Right atrium auricular region (tissue), 2 donors: ENCODE measurements around the gene RUSF1. TPM values are rescaled to one million over a fixed set of nuclear protein-coding genes. Genes with fewer than 3 reads are reported as not detected.

Experiments used
- DNase-seq: peaks from one replicate; pipeline ENCODE4 v3.0.0-alpha.2; 2019; ENCODE audit warnings: low spot score
- H3K27ac ChIP-seq, 2 donors: fragments of 200-600 bp; sonication (generic); 1 replicate in 1 of 2; 2 replicates in 1 of 2; pipeline ENCODE4 v1.5.1; 2016 to 2019
- H3K27me3 ChIP-seq, 2 donors: fragments of 200-600 bp; sonication (generic); one replicate each; pipeline versions ENCODE4 v1.5.1 to v1.6.0; 2017 to 2019
- H3K36me3 ChIP-seq: fragments of 200-600 bp; sonication (generic); one replicate; pipeline ENCODE4 v1.5.1; 2016
- H3K4me1 ChIP-seq, 2 donors: fragments of 200-600 bp; sonication (generic); one replicate each; pipeline versions ENCODE4 v1.5.1 to v1.6.0; 2017 to 2019
- H3K4me3 ChIP-seq, 2 donors: fragments of 200-600 bp; sonication (generic); 1 replicate in 1 of 2; 2 replicates in 1 of 2; pipeline ENCODE4 v1.5.1; 2017 to 2019; ENCODE audit warnings: mild to moderate bottlenecking in 1 of 2, moderate library complexity in 1 of 2
- H3K9me3 ChIP-seq, 2 donors: fragments of 200-600 bp; sonication (generic); one replicate each; pipeline ENCODE4 v1.5.1; 2019
- total RNA-seq, 2 donors: library from RNA; depleted of rRNA; stranded (reverse); fragments of >200 nt; gene quantifications; one replicate each; pipeline ENCODE4 v1.1.0, GENCODE V29; 2016
- TF ChIP-seq, protein P1 (sequence below), 2 donors: fragments of 200-600 bp; sonication (generic); IDR thresholded peaks; one replicate each; pipeline ENCODE4 v1.5.1; 2019; ENCODE audit warnings: antibody characterized with exemption in 2 of 2

Gene RUSF1
- total RNA-seq, 2 donors from 2014 or later, result 33.3 TPM

DNA sequence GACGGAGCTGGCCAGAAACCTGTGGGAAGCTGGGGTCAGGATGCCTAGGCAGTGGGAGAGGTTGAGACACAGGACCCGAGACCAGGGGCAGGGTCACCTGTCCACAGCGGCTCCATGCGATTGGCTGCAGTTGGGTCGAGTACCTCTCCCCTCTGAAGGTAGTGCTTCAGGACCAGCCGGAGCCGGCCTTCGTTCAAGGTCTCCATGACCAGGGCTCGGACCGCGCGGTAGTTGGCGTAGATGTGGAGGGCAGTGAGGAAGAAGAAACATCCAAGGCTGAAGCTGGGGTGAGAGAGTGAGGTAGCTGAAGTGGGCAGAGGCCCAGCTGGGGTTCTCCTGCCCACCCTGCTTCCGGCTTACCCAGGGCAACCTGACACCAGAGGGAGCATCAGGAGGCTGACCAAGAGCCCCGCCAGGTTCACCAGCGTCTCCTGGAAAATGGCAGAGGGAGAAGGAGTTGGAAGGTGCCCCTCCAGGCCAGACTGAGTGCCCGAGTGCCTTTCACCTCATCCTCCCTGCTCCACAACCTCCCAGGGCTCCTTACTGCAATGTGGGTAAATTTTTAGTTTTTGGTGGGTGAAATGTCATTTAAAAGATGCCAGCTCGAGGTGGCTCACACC is 14.6 kb downstream of the RUSF1 start:
- TF ChIP-seq, protein P1, sequence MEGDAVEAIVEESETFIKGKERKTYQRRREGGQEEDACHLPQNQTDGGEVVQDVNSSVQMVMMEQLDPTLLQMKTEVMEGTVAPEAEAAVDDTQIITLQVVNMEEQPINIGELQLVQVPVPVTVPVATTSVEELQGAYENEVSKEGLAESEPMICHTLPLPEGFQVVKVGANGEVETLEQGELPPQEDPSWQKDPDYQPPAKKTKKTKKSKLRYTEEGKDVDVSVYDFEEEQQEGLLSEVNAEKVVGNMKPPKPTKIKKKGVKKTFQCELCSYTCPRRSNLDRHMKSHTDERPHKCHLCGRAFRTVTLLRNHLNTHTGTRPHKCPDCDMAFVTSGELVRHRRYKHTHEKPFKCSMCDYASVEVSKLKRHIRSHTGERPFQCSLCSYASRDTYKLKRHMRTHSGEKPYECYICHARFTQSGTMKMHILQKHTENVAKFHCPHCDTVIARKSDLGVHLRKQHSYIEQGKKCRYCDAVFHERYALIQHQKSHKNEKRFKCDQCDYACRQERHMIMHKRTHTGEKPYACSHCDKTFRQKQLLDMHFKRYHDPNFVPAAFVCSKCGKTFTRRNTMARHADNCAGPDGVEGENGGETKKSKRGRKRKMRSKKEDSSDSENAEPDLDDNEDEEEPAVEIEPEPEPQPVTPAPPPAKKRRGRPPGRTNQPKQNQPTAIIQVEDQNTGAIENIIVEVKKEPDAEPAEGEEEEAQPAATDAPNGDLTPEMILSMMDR (IDR thresholded peaks at IDR 0.05), result no peak

DNA sequence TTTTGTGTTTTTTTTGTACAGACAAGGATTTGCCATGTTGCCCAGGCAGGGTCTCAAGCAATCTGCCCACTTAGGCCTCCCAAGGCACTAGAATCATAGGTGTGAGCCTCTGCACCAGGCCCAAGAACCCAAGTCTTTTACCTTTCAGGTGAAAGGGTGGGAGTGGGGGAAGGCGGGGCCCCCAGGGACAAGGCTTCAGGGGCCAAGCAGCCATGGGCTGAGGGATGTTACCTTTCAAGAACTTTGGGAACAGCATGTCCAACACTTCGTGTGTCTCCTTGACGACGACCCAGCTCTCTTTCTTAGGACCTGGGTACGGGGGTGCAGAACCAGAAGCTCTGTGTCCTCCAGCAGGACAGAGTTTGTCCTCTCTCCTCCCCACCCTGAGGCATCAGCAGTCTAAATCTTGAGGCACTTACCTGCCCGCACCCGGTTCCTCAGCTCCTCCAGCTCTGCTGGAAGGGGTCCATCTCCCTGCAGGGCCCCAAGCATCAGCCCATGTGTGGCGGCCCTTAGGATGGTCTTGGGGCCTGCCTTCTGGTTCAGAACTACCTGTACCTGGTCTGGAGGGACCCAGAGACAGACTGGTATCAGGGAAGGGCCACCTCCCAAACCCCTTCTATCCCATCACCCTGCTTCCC is 16.3 kb downstream of the RUSF1 start:
- no peaks in the 10 kb centered on the region for H3K9me3 ChIP-seq
- no peaks in the 10 kb centered on the region for H3K27me3 ChIP-seq
- H3K36me3 ChIP-seq, result peaks cover 53% of the 10 kb centered on the region
- TF ChIP-seq, protein P1 (IDR thresholded peaks at IDR 0.05), result no peak
- H3K27ac ChIP-seq, result no peak overlapping the region
- peaks cover 0 to 19% of the 10 kb centered on the region in 2 donors for H3K4me1 ChIP-seq
- DNase-seq, result no peak
- no peak overlapping the region for H3K4me3 ChIP-seq

More for the DNA sequence above, 14.6 kb downstream of the RUSF1 start:
- Histone ChIP-seq H3K27me3 (no peaks in the 10 kb centered on the region), H3K27ac (no peak overlapping the region), H3K4me1 (peaks cover 0 to 3% of the 10 kb centered on the region in 2 donors), H3K36me3 (peaks cover 68% of the 10 kb centered on the region), H3K4me3 (no peak overlapping the region), H3K9me3 (no peaks in the 10 kb centered on the region)
- DNase-seq, result no peak

DNA sequence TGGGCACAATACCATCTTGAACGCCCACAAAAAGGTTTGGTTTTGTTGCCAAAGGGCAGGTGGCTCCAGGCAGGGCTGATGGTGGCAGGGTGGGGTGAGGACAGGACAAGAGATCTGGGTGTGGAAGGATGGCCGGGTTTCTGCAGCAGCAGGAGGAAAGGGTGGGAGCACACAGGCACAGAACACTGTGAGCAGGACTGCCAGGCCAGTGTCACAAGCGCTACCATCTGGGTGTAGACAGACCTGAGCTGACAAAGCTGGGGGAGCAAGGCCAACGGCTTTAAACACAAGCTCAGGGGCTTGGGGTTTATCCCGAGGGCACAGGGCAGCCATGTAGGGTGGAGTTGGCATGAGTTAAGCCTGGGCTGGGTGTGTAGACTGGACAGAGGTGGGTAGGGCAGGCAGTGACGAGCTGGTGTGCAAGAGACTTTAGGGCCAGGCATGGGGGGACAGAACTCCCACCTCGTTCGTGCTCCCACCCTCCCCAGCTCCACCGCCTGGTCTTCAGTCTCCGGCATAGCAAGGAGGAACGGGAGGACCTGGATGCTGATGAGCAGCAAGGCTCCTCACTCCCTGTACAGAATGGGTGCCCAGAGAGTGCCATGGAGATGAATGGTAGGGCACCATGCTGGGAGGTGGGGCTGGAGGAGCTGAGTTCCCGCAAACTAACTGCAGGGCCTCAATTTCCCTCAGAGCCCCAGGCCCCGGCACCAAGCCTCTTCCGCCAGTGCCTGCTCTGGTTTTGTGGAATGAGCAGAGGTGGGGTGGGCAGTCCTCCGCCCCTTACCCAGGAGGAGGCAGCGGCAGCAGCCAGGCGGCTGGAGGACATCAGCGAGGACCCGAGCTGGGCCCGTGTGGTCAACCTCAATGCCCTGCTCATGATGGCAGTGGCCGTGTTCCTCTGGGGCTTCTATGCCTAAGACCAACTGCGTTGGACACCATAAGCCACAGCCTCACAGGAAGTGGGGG is 18.3 kb downstream of the RUSF1 start:
- DNase-seq, result no peak
- H3K36me3 ChIP-seq, result peaks cover 33% of the 10 kb centered on the region
- peaks cover 0 to 19% of the 10 kb centered on the region in 2 donors for H3K4me1 ChIP-seq
- TF ChIP-seq, protein P1 (IDR thresholded peaks at IDR 0.05), result no peak
- H3K27ac ChIP-seq, result no peak overlapping the region
- H3K4me3 ChIP-seq, result no peak overlapping the region
- no peaks in the 10 kb centered on the region for H3K27me3 ChIP-seq
- H3K9me3 ChIP-seq, result no peaks in the 10 kb centered on the region

DNA sequence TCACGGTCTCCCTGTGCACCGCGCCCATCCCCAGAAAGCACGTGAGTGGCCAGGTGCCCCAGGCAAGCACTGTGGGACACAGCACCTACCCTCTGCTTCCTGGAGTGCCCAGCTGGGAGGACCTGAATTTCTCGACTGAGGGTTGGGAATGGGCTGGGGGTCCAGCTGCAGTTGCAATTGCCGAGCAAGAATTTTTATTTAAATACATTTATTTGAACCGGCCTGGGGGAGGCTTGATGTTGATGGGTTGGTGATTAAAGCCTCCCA is 19.0 kb downstream of the RUSF1 start:
- TF ChIP-seq, protein P1 (IDR thresholded peaks at IDR 0.05), result no peak
- no peaks in the 10 kb centered on the region for H3K27me3 ChIP-seq
- H3K36me3 ChIP-seq, result peaks cover 28% of the 10 kb centered on the region
- peaks cover 0 to 19% of the 10 kb centered on the region in 2 donors for H3K4me1 ChIP-seq
- H3K27ac ChIP-seq, result no peak overlapping the region
- H3K9me3 ChIP-seq, result no peaks in the 10 kb centered on the region
- no peak for DNase-seq
- H3K4me3 ChIP-seq, result no peak overlapping the region

DNA sequence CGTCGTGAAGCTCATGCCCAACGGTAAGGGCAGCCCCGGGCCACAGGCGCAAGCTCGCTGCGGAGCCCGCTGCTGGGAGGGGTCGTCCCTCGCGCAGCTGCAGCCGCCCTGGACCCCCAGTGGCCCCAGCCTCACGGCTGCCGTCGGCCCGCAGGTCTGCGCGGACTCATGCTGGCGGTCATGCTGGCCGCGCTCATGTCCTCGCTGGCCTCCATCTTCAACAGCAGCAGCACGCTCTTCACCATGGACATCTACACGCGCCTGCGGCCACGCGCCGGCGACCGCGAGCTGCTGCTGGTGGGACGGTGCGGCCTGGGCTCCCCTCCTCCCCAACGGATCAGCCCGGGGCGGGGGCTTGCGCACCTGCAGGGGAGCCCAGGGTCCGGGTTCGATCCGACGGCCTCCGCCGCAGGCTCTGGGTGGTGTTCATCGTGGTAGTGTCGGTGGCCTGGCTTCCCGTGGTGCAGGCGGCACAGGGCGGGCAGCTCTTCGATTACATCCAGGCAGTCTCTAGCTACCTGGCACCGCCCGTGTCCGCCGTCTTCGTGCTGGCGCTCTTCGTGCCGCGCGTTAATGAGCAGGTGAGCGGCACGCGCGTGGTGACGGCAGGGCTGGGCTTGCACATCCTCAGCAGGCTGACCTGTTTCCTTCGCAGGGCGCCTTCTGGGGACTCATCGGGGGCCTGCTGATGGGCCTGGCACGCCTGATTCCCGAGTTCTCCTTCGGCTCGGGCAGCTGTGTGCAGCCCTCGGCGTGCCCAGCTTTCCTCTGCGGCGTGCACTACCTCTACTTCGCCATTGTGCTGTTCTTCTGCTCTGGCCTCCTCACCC is 19.5 kb downstream of the RUSF1 start:
- Histone ChIP-seq H3K4me1 (peaks cover 0 to 19% of the 10 kb centered on the region in 2 donors), H3K4me3 (peak overlapping the region in 1 of 2 donors; percentile 53), H3K27ac (no peak overlapping the region), H3K36me3 (peaks cover 22% of the 10 kb centered on the region), H3K9me3 (no peaks in the 10 kb centered on the region), H3K27me3 (no peaks in the 10 kb centered on the region)
- no peak for DNase-seq
- TF ChIP-seq, protein P1 (IDR thresholded peaks at IDR 0.05), result no peak
